GM23248 (cell line): ENCODE measurements around the gene ASXL1.

ENCODE experiments used
- EZH2 ChIP-seq: fragments of 200-600 bp; sonication (generic); IDR thresholded peaks from 2 replicates; pipeline ENCODE4 v1.6.1; 2018; ENCODE audit warnings: antibody characterized with exemption, mild to moderate bottlenecking; ENCODE audit not compliant: insufficient read depth, poor library complexity, severe bottlenecking
- EZH2phosphoT487 ChIP-seq: fragments of 200-600 bp; sonication (generic); IDR thresholded peaks from 2 replicates; pipeline ENCODE4 v1.6.1; 2018; ENCODE audit warnings: antibody characterized with exemption, moderate library complexity, mild to moderate bottlenecking, low read depth; ENCODE audit not compliant: insufficient read depth

GRCh38 chr20:32467506-32468312, 109.6 kb downstream of the ASXL1 start:
- TF ChIP-seq EZH2 (no peak), EZH2phosphoT487 (no peak)
